Fibroblast of mammary gland (primary cell): ENCODE data around the gene SYNE1.

Experiments
- DNase-seq: peaks from one replicate; pipeline ENCODE4 v3.0.0-alpha.2; 2010; ENCODE audit warnings: low read depth
- H3K4me3 ChIP-seq: 2 replicates; pipeline ENCODE4 v1.5.1; 2011; ENCODE audit warnings: low read depth, mild to moderate bottlenecking, low read length, moderate library complexity; ENCODE audit not compliant: control insufficient read depth
- TF ChIP-seq, protein P1 (sequence below): conservative IDR thresholded peaks from 2 replicates; pipeline ENCODE4 v1.5.1; 2011; ENCODE audit warnings: low read depth, low read length, inconsistent platforms; ENCODE audit not compliant: control insufficient read depth, insufficient read depth

The SYNE1 gene

DNA sequence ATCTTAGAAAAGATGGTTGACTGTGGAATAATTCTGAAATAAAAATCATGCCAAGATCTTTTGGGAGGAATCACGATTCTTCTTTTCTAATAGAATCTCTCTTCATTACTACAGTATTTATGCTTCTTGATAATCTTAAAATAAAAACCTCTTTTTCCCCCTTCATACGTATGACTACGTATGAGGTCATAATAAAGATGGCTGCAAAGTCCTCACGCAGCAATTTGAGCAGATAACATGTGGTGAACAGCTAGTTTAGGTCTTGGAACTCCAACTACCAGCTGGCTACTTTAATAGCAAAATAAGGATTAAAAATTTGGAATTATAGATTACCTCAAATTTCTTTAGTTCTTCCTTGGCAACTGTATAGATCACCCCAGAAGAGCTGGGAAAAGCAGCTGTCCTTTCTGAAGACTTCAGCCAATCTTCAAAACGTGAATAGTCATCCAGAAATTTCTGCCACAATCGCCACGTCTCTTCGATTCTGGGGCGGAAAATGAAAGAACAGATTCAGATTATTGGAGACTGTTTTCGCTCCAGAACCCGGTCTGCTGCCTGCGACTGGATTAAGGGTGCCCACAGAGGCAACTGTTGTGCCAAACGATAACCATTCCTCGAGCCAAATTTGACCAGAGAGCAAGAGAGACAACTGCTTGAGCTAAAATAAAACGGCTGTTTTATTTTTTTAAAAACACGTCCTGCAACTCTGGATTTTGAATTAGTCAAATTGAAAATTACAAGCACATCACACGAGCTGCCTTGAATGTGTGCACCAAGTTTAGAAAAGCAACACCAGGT, 482.4 kb downstream of the SYNE1 start:
- no peak for DNase-seq
- no peak overlapping the region for H3K4me3 ChIP-seq
- TF ChIP-seq, protein P1, sequence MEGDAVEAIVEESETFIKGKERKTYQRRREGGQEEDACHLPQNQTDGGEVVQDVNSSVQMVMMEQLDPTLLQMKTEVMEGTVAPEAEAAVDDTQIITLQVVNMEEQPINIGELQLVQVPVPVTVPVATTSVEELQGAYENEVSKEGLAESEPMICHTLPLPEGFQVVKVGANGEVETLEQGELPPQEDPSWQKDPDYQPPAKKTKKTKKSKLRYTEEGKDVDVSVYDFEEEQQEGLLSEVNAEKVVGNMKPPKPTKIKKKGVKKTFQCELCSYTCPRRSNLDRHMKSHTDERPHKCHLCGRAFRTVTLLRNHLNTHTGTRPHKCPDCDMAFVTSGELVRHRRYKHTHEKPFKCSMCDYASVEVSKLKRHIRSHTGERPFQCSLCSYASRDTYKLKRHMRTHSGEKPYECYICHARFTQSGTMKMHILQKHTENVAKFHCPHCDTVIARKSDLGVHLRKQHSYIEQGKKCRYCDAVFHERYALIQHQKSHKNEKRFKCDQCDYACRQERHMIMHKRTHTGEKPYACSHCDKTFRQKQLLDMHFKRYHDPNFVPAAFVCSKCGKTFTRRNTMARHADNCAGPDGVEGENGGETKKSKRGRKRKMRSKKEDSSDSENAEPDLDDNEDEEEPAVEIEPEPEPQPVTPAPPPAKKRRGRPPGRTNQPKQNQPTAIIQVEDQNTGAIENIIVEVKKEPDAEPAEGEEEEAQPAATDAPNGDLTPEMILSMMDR, result no peak

- TF ChIP-seq, protein P1, result no peak
- DNase-seq, result no peak
- H3K4me3 ChIP-seq, result no peak overlapping the region
Observed at GRCh38 chr6:152151920-152152319, 485.2 kb downstream of the SYNE1 start.

DNA sequence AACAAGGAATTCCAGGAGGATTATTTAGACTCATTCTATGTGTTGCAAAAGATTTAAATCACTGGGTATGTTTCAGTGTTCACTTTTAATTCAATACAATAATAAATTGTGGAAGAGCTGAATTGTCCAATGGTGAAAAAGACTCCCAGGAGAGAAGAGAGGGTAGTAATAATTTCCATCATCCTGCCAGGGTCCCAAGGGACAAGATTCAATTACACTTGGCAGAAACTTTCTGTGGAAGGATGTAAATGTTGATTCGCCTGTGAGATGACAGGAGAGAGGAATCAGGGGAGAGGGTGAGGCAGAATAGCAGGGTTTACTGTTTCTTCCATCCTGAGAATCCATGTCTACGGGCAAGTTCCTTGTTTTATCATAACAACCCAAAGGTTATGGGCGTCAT, 487.0 kb downstream of the SYNE1 start:
- no peak overlapping the region for H3K4me3 ChIP-seq
- TF ChIP-seq, protein P1, result no peak
- peak; percentile 59 for DNase-seq

GRCh38 chr6:152148412-152148811, 488.8 kb downstream of the SYNE1 start:
- DNase-seq, result no peak
- TF ChIP-seq, protein P1, result no peak

DNA sequence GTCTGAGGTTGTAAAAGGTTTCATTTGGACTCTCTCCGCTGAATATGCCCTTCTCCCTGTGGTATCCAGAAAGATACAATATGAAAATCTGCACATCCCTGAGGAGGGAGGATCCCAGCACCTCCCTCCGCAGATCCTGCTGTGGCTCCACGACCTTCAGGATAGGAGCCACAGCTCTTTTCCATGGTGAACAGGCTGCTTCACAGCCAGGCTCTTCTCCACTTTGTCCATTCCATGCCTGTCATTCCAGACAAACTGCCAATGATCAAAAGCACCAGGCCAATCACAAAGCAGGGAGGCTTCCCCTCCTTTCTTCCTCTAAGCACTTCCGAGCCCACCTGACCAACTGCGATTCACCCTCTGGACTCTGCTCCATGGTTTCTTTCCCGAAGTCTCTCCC, 489.9 kb downstream of the SYNE1 start:
- no peak for DNase-seq
- TF ChIP-seq, protein P1, result no peak
- no peak overlapping the region for H3K4me3 ChIP-seq

More at GRCh38 chr6:152148412-152148811, 488.8 kb downstream of the SYNE1 start:
- no peak overlapping the region for H3K4me3 ChIP-seq

DNA sequence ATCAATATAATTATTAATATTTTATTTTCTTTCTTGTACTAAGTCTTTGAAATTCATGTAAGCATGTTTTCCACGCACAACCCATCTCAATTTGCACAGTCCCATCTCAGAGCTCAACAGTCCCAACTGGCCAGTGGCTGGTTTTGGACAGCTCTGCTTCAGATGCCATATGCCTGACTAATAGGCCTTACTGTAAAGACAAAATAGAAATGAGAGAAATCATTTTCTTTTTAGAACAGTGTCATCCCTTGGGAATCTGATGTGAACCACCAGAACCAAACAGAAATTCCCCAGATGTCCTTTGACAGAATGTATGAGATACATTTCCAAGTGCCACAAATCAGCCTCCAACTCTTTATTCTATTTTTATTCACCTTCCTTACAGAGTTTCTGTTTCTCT, 490.8 kb downstream of the SYNE1 start:
- no peak overlapping the region for H3K4me3 ChIP-seq
- peak; percentile 75 for DNase-seq
- TF ChIP-seq, protein P1, result no peak
